ENCODE data around the gene FLT3LG. TPM values are rescaled to one million over a fixed set of nuclear protein-coding genes. Genes with fewer than 3 reads are reported as not detected.

FLT3LG gene
- 3.8 TPM for total RNA-seq
- long read RNA-seq, partial matches to known transcripts: 1 of 2 reads
- long read RNA-seq, other reads (novel, unspliced or antisense): 1 of 2 reads

- intact Hi-C loops (cut with DNase I): no loop called here
- peak; percentile 91 for DNase-seq (ENCODE audit: low spot score)
These were observed at the start of gene FLT3LG for GRCh38 chr19:49473868-49474541. TSS of gene FLT3LG (plus strand) at chr19:49474215. CDS start at chr19:49474640, 425 bp downstream.

GRCh38 chr19:49425178-49425577 is 48.8 kb upstream of the FLT3LG start, which contains the start of gene GFY:
TSS of gene GFY (plus strand) at chr19:49425388. CDS start at chr19:49426431, 1,043 bp downstream.
- intact Hi-C loops (cut with DNase I): no loop called here
- no peak for DNase-seq (ENCODE audit: low spot score)

GRCh38 chr19:49425922-49426592 is 48.0 kb upstream of the FLT3LG start:
- DNase-seq (ENCODE audit: low spot score): no peak
- intact Hi-C loops (cut with DNase I): no loop called here

GRCh38 chr19:49427339-49427738 is 46.7 kb upstream of the FLT3LG start:
- DNase-seq (ENCODE audit: low spot score): no peak
- intact Hi-C loops (cut with DNase I): no loop called here

- intact Hi-C loops (cut with DNase I): no loop called here
- DNase-seq (ENCODE audit: low spot score): no peak
These were observed 46.0 kb upstream of the FLT3LG start for GRCh38 chr19:49427855-49428546.

GRCh38 chr19:49428547-49429451 is 45.2 kb upstream of the FLT3LG start:
- DNase-seq (ENCODE audit: low spot score): no peak
- intact Hi-C loops (cut with DNase I): no loop called here

GRCh38 chr19:49430172-49430677 is 43.8 kb upstream of the FLT3LG start:
- intact Hi-C loops (cut with DNase I): no loop called here
- DNase-seq (ENCODE audit: low spot score): no peak

- intact Hi-C loops (cut with DNase I): no loop called here
- no peak for DNase-seq (ENCODE audit: low spot score)
These were observed 43.2 kb upstream of the FLT3LG start for GRCh38 chr19:49430678-49431329.

- intact Hi-C loops (cut with DNase I): no loop called here
These were observed 42.7 kb upstream of the FLT3LG start for GRCh38 chr19:49431330-49431749.

GRCh38 chr19:49432141-49433073 is 41.6 kb upstream of the FLT3LG start:
- no peak for DNase-seq (ENCODE audit: low spot score)
- intact Hi-C loops (cut with DNase I): no loop called here

More at GRCh38 chr19:49431330-49431749, 42.7 kb upstream of the FLT3LG start:
- no peak for DNase-seq (ENCODE audit: low spot score)

GRCh38 chr19:49433240-49433901 is 40.6 kb upstream of the FLT3LG start:
- no peak for DNase-seq (ENCODE audit: low spot score)
- intact Hi-C loops (cut with DNase I): no loop called here

- intact Hi-C loops (cut with DNase I): no loop called here
- no peak for DNase-seq (ENCODE audit: low spot score)
These were observed 39.0 kb upstream of the FLT3LG start for GRCh38 chr19:49434907-49435583.

GRCh38 chr19:49435670-49436069 is 38.3 kb upstream of the FLT3LG start:
- intact Hi-C loops (cut with DNase I): no loop called here

GRCh38 chr19:49436381-49437017 is 37.5 kb upstream of the FLT3LG start:
- DNase-seq (ENCODE audit: low spot score): no peak
- intact Hi-C loops (cut with DNase I): no loop called here

More at GRCh38 chr19:49435670-49436069, 38.3 kb upstream of the FLT3LG start:
- no peak for DNase-seq (ENCODE audit: low spot score)

GRCh38 chr19:49437231-49437630 is 36.8 kb upstream of the FLT3LG start:
- intact Hi-C loops (cut with DNase I): no loop called here
- DNase-seq (ENCODE audit: low spot score): no peak

GRCh38 chr19:49438261-49438660 is 35.8 kb upstream of the FLT3LG start:
- intact Hi-C loops (cut with DNase I): no loop called here
- DNase-seq (ENCODE audit: low spot score): no peak
